Measurements from ENCODE around the gene SEC22C. TPM values are rescaled to one million over a fixed set of nuclear protein-coding genes. Genes with fewer than 3 reads are reported as not detected.

Gene SEC22C
- total and polyA plus RNA-seq, 2 of the 4 experiments (the other 2 are of a cell fraction): 24.0 to 43.9 TPM

- Histone ChIP-seq H2BK15ac (ENCODE audit: low read depth, low read length) (no peak overlapping the region), H2AFZ (replicated peaks; ENCODE audit: low read length, poor library complexity) (no peak overlapping the region), H2AK9ac (replicated peaks; ENCODE audit: low read depth, low read length, poor library complexity) (no peak overlapping the region), H4K8ac (ENCODE audit: low read depth in 2 of 2, low read length in 2 of 2) (no peak overlapping the region), H2BK20ac (ENCODE audit: low read depth, low read length) (no peak overlapping the region), H4K91ac (ENCODE audit: insufficient read depth, low read depth, low read length) (no peak overlapping the region), H3K4ac (ENCODE audit: low read depth, low read length) (no peak overlapping the region), H3K9me1 (ENCODE audit: insufficient read depth, low read length) (no peaks in the 10 kb centered on the region; the same call in 1 of the 2 replicates), H3K18ac (ENCODE audit: low read depth, low read length) (no peak overlapping the region), H3K27ac (ENCODE audit: insufficient read depth, low read length) (no peak overlapping the region), H3K4me1 (ENCODE audit: control insufficient read depth, insufficient read depth, low read length) (no peaks in the 10 kb centered on the region), H3K4me2 (ENCODE audit: low read depth, low read length) (no peak overlapping the region), H2AK5ac (ENCODE audit: low read depth, low read length) (no peak overlapping the region), H3K36me3 (ENCODE audit: control insufficient read depth, insufficient read depth, low read length) (no peaks in the 10 kb centered on the region), H4K20me1 (ENCODE audit: insufficient read depth, low read length) (no peaks in the 10 kb centered on the region), H3K9ac (ENCODE audit: low read depth, low read length) (no peak overlapping the region), H3K56ac (ENCODE audit: extremely low read depth, insufficient read depth, low read length) (no peak overlapping the region), H2BK120ac (ENCODE audit: low read depth, low read length) (no peak overlapping the region), H3K23ac (ENCODE audit: low read depth, low read length) (no peak overlapping the region), H4K5ac (ENCODE audit: low read depth, low read length) (no peak overlapping the region), H3K14ac (replicated peaks; ENCODE audit: low read depth, low read length) (no peak overlapping the region), H2BK5ac (ENCODE audit: low read depth, low read length, poor library complexity, severe bottlenecking) (no peak overlapping the region), H3K9me3 (ENCODE audit: control insufficient read depth, insufficient read depth, low read length) (no peaks in the 10 kb centered on the region), H3K4me3 (ENCODE audit: insufficient read depth, low read depth, low read length) (no peak overlapping the region), H3K79me1 (ENCODE audit: low read depth in 1 of 2, low read length in 2 of 2) (no peaks in the 10 kb centered on the region), H3K27me3 (ENCODE audit: control insufficient read depth, insufficient read depth, low read length) (peaks cover 55% of the 10 kb centered on the region)
- dilution Hi-C loops (cut with HindIII; ENCODE audit: low sequenced_read_pairs, unreplicated experiment): no loop called here
- no peak for TF ChIP-seq CHD1 (IDR thresholded peaks at IDR 0.05; ENCODE audit: low read depth, low read length)
- TF ChIP-seq FOS (IDR thresholded peaks at IDR 0.05; ENCODE audit: low read depth, low read length): no peak
- no peak for TF ChIP-seq USF2 (IDR thresholded peaks at IDR 0.05; ENCODE audit: low read depth, low read length)
- no peak for TF ChIP-seq SMC3 (IDR thresholded peaks at IDR 0.05; ENCODE audit: low read depth, low read length)
- no peak for TF ChIP-seq RAD21 (IDR thresholded peaks at IDR 0.05; ENCODE audit: low read length)
- no peak for TF ChIP-seq NFE2L2 (IDR thresholded peaks at IDR 0.05; ENCODE audit: low read depth, low read length)
- no peak for TF ChIP-seq MXI1 (IDR thresholded peaks at IDR 0.05; ENCODE audit: borderline replicate concordance, low read depth, low read length)
- no peak for TF ChIP-seq CEBPB (IDR thresholded peaks at IDR 0.05; ENCODE audit: low read depth, low read length)
- TF ChIP-seq RFX5 (IDR thresholded peaks at IDR 0.05; ENCODE audit: low read depth, low read length): no peak
- TF ChIP-seq ELK1 (IDR thresholded peaks at IDR 0.05; ENCODE audit: borderline replicate concordance, low read depth, low read length): no peak
- no peak for TF ChIP-seq RCOR1 (IDR thresholded peaks at IDR 0.05; ENCODE audit: insufficient replicate concordance, low read length)
- no peak for TF ChIP-seq CTCF (conservative IDR thresholded peaks at IDR 0.05; ENCODE audit: low read depth, low read length)
- TF ChIP-seq MAZ (IDR thresholded peaks at IDR 0.05; ENCODE audit: borderline replicate concordance, low read depth, low read length): no peak
- TF ChIP-seq MAFK (IDR thresholded peaks at IDR 0.05; ENCODE audit: low read depth, low read length): no peak
- no peak for TF ChIP-seq BHLHE40 (IDR thresholded peaks at IDR 0.05; ENCODE audit: low read depth, low read length)
- in situ Hi-C loops (cut with MboI; ENCODE audit: low sequenced_read_pairs): no loop called here
- intact Hi-C loops (cut with micrococcal nuclease): no loop called here
- no CpG with 5 or more reads among the region's 2 CpGs for WGBS, 2 experiments (ENCODE audit: extremely low coverage in 2 of 2, insufficient read length in 1 of 2)
- BruUV-seq (replicated peaks): no TSS peak
- DNase-seq: no peak
- ChIA-PET CTCF (no interaction called here), POLR2A (ENCODE audit: unreplicated experiment) (no interaction called here)
- no peak for ATAC-seq (ENCODE audit: low read depth)
Measured at GRCh38 chr3:42500091-42500490, 81.7 kb downstream of the SEC22C start.

Measured in IMR-90 (cell line).